HG02588 (cell line): ENCODE data around the gene SMAD7.

Experiments
- ATAC-seq: cut with Tn5 transposase; IDR thresholded peaks from one replicate; pipeline ENCODE4 v1.9.1; 2021; ENCODE audit warnings: mild to moderate bottlenecking, moderate library complexity; ENCODE audit not compliant: unreplicated experiment

Gene SMAD7

DNA sequence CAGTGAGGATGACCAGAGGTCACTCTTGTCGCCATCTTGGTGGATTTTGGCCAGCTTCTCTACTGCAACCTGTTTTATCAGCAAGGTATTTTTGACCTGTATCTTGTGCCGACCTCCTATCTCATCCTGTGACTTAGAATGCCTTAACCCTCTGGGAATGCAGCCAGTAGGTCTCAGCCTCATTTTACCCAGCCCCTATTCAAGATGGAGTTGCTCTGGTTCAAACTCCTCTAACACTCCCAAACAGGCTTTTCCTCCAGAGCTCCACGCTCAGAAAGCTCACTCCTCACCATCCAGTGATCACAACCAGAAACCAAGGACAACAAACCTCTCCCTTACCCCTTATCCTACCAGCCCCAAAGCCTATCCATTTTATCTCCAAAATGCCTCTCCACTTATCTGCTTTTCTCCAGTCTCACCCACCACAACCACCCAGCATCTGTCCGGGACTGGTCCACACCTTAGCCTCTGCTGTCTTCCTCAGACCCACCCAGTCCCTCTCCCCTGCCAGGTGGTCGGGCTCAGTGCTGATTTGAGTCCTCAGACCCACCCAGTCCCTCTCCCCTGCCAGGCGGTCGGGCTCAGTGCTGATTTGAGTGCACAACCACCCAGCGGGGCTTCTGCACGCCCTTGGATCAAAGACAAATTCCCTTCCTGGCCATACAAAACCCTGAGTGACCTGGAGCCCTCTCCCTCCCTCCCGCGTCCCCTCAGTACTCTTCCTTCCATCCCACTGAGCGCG lies 11.7 kb upstream of the SMAD7 start:
- no peak for ATAC-seq

DNA sequence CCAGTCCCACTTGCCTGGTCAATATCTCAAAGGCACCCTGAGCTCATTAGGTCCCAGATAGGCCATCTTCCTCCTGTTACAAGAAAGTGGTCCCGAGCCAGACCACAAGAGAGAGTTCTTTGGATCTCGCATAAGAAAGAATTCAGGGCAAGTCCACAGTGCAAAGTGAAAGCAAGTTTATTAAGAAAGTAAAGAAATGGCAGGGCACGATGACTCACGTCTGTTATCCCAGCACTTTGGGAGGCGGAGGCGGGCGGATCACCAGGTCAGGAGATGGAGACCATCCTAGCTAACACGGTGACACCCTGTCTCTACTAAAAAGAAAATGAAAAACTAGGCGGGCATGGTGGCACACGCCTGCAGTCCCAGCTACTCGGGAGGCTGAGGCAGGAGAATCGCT lies 10.8 kb upstream of the SMAD7 start:
- ATAC-seq, result no peak

DNA sequence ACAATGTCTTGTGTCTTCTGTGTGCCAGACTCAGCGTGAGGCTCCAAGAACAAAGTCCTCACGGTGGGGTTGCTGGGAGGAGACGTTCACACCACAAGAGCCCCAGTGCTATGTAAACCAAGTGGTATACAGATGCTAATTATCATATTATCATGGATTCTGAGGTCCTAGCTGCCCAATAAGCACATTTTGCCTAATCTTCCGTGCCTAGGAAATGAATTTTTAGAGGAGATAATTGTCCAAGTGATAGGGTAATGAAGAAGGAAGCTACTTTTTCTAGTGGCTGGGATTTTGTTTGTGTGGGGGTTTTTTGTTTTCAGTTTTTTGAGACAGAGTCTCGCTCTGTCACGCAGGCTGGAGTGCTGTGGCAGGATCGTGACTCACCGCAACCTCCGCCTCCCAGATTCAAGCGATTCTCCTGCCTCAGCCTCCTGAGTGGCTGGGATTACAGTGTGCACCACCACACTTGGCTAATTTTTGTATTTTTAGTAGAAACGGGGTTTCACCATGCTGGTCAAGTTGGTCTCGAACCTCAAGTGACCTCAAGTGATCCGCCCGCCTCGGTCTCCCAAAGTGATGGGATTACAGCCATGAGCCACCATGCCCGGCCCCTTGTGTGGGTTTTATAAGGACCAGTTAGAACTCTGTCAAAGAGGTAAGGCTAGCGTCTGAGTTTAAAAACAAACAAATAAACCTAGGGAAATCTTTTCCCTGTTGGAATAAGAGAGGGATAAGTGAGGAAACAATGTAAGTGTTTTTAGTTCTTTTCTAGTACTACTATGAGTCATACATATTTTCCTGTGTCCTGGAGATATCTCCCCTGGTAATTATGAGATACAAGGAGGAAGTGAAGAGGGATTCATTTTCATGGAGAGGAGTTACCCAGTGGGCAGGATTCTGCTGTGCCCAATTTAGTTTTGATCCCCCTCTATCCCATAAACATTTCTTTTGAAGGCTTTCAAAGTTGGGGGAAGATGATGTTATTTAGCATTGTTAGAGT lies 9.5 kb upstream of the SMAD7 start:
- ATAC-seq, result no peak

DNA sequence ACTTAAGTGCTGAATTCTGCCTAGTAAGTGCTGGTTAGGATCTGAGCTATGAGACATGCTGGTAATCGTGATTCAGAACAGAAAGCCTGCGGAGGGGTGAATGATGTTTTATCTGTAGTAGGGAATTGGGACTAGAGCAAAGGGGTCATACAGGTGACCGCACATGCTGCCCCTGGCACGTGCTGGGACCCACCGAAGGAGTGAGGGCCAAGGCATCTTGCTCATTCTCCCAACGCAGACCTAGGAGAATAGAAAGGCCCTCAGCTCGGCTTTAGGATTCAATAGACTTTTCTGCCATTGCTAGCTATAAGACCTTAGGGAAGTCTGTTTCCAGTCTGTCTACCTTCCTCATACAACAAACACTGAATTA lies 8.8 kb upstream of the SMAD7 start:
- no peak for ATAC-seq

DNA sequence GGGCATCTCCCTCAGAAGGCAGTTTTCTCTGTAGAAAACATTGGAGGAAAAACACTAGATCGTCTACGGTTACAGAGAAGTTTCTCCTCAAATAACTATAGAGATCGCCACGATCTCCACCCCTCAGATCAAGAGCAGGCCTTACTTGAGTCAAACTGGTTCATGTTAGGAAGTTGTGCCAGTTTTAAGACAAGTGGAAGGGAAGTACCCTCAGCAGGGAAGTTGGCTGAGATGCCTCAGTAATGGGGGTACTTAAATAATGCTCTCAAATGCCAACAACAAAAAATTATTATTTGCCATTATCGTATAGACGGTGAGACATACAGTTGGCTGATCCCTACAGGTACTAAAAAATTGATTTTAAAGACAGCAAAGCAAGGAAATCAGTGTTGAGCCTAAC lies 8.2 kb upstream of the SMAD7 start:
- ATAC-seq, result no peak

DNA sequence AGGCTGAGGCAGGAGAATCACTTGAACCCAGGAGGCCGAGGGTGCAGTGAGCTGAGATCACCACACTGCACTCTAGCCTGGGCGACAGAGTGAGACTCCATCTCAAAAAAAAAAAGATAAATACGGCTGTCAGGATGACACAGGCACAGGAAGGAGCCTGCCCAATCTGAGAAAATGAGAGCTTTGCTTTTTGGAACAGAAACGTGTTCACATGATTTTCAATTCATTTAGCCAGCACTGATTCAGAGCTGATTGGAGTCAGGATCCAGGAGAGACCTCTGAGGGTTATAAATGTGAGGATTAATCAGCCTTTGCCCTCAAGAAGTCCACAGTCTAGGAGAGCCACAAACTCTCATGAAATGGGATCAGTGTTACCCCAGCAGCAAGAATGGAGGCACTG lies 6.9 kb upstream of the SMAD7 start:
- no peak for ATAC-seq

DNA sequence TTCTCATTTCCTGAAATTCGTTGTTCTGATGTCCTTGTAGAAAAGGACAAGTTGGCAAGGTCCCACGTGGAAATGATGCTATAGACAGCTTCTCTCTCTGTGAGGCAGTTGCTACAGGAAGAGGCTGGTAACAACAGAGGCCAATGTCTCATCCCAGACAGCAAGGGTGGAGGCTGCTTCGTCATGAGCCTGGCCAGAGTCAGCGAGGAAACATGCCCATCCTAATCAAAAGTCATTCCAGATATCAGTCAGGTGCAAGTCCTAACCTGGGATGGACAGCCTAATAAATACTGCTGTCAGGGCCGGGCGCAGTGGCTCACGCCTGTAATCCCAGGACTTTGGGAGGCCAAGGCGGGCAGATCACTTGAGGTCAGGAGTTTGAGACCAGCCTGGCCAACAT lies 6.4 kb upstream of the SMAD7 start:
- no peak for ATAC-seq

DNA sequence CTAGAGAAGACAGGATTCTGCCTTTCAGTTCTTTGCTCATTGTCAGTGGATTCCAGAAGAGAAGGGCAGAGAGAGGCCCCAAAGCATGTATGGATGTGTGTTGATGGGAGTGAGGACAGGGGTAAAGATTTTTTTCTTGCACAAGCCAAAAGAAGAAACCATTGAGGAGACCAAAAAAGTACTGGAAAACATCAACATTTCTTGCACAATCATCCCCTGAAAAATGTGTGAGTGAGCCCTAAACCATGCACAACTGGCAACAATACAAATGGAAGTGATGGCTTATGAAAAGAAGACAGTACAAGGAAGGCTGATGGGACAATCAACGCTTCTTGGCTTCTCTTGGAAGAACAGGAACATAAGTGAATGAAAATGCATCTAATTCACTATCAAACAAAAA lies 5.6 kb upstream of the SMAD7 start:
- no peak for ATAC-seq

DNA sequence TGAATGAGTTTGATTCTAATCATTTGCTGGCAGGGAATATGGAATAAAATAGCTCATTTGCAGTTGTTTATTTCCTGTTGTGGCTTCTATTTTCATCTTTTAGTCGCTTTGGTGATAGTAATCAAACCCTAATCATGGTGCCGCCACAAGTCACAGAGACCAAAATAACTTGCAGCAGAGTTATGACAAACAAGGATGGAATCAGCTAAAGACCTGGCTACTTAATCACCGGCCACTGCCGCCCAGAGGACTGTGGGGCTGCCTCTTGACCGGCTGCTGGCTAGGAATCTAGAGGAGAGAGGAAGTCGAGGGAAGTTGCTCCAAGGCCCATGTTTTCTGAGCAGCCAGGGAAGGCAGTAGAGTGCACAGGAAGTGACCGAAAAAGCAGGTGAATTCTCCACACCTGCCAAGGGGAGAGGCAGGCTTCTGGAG lies 5.1 kb upstream of the SMAD7 start:
- ATAC-seq, result no peak

DNA sequence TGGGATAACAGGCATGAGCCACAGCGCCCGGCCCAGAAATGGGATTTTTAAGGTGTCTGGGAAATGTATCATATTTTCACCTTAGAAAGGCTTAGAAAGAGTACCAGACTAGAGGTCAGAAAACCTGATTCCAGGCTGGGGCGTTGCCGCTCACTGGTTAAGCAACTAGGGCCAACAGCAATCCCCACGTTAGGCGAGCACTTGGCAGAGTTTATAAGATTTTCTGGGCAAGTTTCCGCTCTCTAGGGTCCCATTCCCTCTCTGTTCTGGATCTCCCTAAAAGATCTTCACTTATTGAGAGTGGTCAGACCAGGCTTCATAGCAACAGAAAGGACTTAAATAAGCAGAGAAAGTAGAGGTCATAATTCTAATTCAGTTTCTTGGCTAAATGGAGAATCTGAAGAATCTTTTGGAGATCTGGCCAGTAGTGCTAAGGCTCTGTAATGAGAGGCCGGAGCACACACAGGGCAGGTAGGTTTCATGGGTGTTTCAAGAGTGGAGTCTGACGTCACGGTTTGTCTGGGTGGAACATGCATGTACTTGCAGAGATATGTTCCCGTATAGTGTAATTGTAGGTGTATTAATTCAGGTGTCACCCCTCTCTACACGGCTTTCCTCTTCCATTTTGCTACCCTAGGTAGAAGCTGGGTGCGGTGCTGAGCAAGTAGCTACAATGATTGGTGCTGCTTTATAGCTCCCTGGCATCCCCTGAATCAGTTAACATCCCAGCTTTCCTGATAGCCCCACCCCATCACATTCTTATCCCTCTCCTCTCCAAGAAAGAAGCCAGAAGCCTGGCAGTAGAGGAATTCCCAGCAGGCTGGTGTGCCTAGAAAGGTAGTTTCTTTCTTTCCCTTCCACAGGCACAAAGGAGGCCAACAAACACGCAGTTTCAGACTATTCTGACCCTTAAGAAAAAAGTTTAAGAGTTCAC lies 4.4 kb upstream of the SMAD7 start:
- ATAC-seq, result no peak

DNA sequence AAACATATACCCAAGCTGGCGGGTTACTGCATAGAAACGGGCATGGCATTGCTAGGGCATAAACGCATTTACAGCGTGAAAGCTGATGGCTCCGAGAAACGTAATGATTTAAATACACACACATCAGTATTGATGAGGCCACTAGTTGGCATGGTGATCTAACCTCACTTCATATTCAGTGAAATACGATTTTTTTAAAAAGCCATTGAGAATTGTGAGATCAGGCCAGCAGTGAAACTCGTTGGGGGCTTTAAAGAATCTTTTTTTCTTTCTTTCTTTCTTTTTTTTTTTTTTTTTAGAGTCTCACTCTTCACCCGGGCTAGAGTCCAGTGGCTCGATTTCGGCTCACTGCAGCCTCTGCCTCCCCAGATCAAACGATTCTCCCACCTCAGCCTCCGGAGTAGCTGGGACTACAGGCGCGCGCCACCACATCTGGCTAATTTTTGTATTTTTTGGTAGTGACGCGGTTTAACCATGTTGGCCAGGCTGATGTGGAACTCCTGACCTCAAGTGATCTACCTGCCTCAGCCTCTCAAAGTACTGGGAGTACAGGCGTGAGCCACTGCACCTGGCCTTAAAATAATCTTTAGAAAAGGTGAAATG lies 2.4 kb upstream of the SMAD7 start:
- no peak for ATAC-seq

DNA sequence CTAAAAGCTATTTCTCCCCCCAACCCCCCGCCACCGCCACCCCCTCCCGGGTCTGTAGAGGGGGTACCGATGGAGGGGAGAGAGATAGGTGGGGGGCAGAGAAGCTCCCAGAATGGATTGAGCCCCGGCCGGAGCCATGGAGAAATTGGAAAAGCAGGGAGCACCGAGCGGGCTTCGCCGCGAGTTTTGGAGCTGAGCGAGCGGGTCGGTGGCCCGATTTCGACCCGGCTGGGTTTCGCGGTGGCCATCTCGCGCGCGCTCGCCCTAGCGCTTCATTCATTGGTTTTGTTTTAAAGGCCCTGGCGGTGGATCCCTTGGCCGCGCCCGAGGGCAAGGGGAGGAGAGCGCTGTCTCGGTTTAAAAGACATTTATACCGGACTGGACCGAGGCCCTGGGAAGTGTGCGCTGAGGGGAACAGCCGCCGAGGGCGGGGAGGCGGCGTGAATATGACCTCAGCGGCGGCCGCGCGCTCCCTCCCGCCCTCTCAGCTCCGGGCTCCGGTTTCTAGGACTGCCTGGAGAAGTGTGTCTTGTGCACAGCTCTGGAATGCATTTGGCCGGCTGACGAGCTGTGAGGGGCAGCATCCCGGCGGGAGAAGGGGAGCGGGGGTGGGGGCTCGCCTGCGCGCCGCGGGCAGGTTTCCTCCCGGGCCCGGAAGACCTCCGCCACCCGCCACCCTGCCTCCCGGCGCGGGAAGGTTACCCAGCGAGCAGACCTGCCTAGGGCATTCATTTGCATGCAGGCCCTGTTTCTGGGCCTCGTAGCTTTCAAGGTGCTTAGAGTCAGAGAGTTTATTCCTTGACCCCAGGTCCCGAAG lies 1.7 kb upstream of the SMAD7 start:
- ATAC-seq, result peak; percentile 40

DNA sequence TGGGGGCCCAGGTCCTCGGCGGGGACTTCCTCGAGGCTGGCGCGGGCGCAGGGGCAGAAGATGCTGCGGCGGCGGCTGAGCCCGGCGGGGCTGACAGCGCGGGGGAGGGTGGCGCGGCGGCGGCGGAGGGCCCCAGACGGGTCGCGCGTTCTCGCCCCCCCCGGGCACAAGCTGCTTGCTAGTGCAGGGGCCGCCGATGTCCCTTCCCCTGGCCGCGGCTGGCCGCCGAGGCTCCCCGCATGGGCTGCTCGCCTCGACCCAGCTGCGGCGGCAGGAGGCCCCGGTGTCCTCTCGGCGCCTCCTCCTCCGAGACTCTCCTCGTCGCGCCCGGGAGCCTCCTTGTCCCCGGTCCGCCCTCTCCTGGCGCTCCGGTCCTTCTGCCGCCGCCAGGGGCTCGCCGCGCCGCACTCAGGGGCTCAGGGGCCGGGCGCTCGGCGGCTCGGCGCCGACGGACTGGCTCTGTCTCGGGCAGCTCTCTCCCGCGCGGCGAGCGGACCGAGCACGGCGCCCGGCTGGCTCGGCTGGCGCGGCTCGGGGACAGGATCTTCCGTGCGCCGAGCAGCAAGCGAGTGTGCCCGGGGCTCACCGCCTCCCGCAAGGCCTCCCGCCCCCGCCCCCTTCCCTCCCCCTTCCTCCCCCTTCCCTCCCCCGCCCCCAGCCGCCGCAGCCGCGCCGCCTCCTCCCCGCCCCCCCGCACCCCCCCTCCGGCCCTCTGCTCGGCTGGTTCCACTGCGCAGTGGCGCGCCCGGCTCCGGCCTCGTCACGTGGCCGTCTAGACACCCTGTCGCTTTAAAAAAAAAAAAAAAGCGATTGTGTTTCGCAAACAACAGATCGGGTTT lies 902 bp upstream of the SMAD7 start:
- ATAC-seq, result peak; percentile 36

DNA sequence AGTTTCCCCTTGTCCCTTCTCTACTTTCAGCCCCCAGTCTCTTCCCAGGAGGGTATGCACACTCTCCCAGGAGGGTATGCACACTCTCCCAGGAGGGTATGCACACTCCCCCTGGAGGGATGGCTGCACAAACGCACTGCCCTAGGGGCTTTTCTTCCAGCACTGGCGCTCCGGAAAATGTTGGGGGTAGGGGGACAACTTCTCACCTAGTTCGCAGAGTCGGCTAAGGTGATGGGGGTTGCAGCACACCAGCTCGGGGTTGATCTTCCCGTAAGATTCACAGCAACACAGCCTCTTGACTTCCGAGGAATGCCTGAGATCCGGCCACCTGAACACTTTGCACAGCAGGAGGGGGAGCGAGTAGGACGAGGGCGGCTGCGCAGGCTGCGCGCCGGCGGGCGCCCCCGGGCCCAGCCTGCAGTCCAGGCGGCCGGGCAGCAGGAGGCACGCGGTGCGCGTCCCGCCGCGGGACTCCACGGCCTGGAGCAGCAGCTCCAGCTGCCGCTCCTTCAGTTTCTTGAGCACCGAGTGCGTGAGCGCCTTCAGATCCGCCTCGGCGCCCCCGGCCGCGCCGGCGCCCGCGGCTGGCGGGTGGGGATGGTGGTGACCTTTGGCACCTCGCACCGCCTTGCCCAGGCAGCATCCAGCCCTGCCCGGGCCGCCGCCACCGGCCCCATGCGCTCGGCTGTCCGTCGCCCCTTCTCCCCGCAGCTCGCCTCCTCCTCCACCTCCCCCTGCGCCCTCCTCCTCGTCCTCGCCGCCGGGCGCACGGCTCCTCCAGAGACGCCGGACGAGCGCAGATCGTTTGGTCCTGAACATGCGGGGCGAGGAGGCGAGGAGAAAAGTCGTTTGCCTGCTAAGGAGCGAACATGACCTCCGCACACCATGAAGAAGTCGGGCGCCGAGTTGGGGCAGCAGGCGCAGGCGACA lies 894 bp downstream of the SMAD7 start:
- no peak for ATAC-seq

DNA sequence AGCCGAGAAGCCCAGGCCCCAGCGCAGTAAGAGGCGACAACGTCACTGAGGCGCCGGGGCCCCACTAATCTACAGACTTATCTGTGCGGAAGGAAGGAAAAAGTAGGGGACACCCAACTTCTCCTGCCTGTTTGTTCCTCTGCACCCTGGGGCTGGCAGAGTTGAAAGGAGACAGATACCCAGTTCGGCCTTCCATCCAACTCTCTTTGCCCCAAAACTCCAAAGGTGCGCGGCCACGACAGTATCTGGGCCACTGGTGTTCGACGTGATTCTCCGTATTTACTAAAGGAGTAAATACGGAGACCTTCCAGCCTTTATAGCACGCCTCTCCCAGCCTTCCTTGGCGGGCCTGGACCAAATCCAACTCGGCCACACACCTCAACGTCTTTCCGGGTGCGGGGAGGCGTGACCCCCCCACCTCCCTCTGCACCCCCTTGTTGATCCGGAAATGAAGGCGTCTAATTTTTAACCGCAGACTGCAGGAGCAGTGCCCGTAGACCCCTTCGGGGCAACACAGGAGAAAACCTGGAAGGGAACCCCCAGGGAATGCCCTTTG lies 1.6 kb downstream of the SMAD7 start:
- no peak for ATAC-seq

DNA sequence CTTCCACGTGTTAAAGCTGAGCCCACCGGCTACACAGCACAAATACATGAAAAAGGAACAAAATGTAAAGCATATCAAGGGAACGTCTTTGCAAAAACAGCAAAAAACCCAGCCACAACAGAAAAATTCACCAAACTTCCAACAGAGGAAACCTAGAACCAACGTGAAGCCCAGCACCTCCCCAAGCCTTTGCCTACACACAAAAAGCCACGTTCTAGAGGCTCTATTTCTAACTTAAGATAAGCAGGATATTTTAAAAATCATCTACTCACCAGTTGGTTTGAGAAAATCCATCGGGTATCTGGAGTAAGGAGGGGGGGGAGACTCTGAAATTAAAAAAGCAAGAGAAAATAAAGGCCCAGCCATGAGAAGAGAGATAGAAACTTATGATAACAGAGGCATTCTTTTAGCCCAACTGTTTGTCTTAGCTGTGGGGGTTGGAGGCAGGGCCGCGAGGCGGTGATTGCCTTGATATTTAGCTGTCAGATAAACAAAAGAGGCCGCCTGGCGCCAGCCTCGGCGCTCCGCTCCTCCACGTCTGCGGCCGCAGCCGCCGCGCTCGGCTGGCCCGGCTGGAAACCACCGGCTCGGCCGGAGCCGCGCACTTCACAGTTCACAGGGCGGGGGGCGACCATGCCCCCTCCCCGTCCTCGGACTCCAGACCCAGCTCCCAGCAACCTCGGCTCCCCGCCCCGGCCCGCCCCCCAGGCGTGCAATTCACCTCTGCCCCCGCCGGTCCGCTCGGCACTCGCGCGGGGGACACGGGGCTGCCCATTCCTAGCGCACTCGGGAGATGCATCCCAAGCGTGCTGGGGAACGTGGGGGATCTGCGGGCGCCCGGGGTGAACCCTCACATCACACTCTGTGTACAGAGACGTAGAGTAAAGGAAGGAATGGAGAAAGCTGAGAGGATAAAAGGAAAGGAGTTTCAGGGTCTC lies 2.4 kb downstream of the SMAD7 start:
- ATAC-seq, result no peak
